NCI-H510A (cell line): ENCODE results near the gene CD2AP.
"Not testable (repeated sequence)": the region's sequence is repeated elsewhere in the genome, so short reads cannot be mapped to it uniquely, and the experiment has no call there.

Experiments
- DNase-seq: peaks from one replicate; lab custom pipeline; 2025; lab: John Stamatoyannopoulos, UW

Gene CD2AP, protein sequence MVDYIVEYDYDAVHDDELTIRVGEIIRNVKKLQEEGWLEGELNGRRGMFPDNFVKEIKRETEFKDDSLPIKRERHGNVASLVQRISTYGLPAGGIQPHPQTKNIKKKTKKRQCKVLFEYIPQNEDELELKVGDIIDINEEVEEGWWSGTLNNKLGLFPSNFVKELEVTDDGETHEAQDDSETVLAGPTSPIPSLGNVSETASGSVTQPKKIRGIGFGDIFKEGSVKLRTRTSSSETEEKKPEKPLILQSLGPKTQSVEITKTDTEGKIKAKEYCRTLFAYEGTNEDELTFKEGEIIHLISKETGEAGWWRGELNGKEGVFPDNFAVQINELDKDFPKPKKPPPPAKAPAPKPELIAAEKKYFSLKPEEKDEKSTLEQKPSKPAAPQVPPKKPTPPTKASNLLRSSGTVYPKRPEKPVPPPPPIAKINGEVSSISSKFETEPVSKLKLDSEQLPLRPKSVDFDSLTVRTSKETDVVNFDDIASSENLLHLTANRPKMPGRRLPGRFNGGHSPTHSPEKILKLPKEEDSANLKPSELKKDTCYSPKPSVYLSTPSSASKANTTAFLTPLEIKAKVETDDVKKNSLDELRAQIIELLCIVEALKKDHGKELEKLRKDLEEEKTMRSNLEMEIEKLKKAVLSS

GRCh38 chr6:47477497-47478232 is at the start of gene CD2AP:
TSS of gene CD2AP (plus strand) at chr6:47477789. CDS start at chr6:47478245, 456 bp downstream.
- peak; percentile 95 for DNase-seq

DNA sequence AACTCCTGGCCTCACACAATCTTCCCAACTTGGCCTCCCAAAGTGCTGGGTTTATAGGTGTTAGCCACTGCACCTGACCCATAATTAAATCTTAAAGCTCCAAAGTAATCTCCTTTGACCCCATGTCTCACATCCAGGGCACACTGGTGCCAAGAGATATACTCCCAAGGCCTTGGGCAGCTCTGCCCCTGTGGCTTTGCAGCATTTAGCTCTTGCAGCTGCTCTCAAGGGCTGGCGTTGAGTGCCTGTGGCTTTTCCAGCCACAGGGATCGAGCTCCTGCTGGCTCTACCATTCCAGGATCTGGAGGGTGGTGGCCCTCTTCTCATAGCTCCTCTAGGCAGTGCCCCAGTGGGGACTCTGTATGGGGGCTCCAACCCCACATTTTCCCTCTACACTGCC is 49.3 kb upstream of the CD2AP start:
- no peak for DNase-seq

DNA sequence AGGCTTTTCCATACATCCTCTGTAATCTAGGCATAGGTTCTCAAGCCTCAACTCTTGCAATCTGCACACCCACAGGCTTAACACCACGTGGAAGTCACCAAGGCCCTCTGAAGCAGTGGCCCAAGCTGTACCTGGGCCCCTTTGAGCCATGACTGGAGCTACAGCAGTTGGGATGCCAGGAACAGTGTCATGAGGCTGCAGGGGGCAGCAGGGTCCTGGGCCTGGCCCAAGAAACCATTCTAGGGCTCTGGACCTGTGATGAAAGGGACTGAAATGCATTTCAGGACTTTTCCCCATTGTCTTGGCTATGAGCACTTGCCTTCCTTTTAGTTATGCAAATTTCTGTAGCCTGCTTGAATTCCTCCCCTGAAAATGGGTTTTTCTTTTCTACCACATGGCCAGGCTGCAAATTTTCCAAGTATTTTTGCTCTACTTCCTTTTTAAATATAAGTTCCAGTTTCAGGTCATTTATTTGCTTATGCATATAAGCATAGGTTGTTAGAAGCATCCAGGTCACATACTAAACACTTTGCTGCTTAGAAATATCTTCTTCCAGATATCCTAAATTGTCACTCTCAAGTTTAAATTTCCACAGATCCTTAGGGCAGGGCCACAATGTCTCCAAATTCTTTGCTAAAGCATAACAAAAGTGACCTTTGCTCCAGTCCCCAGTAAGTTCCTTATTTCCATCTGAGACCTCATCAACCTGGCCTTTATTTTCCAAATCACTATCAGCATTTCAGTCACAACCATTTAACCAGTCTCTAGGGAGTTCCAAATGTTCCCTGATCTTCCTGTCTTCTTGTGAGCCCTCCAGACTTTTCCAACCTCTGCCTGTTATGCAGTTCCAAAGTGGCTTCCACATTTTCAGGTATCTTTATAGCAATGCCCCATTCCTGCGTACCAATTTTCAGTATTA is 48.6 kb upstream of the CD2AP start:
- DNase-seq: no peak

DNA sequence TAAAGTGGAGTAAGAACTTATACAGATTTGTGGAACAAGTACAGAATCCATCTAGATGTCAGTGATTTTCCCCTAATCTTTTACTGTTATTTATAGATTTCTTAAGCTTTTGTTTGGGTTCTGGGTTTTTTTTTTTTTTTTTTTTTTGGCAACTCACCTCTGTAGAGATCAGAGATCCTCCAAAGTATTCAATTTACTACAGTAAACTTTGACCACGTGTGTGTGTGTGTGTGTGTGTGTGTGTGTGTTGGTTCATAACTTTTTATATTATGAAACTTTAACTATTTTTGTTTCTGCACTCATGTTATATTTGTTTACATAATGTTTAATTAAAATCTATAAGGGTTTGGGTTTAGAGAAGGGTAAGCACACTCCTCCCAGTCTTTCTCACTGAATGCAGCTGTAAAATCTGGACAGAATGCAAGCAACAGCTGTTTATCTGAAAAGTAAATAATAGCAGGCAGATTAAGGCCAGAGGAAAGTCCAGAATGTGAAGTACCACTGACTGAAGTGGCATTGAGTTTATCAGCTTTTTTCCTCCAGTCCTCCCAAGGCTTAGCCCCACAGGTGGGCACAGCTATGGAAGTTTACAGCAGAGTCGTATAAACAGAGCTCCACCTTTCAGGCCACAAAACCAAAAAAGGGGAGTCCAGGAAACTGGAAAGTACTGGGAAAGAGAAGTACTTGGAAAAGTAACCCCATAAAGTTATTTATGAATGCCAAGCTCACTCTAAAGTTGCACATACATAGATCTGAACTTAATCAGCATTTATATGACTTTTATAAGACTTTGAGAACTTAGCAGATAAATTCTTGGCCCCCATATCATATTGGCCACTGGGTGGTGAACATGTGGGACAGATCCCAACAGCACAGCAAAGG is 43.0 kb upstream of the CD2AP start:
- no peak for DNase-seq

DNA sequence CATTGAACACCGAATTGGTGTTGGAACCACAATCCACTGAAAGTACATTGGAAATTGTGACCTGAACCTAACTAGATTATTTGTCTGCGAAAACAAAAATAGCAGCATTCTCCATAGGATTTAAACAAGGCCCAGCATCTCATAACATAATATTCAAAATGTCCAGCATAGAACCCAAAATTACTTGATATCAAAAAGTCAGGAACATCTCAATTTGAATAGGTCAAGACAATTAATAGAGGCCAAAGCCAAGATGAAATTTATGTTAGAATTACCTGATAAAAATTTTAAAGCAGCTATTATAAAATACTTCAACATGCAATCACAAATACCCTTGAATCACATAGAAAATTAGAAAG is 42.4 kb upstream of the CD2AP start:
- DNase-seq: no peak

DNA sequence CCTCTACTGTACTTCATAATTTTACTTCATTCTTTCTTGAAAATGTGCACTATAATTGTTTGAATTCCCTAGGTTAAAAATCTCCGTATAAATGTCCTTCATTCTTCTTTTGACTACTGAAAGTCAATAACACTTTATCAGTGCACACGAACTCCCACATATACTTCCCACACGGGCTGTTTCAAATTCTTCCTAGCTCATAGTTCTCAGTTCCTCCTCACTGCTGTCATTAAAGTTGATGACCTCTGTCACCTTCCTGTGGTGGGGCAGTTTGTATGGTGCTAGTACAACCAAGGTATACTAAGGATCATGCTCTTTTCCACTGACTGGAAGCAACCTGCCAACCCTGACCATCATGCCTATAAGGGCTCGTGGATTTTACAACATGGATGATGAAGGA is 40.0 kb upstream of the CD2AP start:
- no peak for DNase-seq

GRCh38 chr6:47438481-47439347 is 38.9 kb upstream of the CD2AP start:
- DNase-seq: no peak

DNA sequence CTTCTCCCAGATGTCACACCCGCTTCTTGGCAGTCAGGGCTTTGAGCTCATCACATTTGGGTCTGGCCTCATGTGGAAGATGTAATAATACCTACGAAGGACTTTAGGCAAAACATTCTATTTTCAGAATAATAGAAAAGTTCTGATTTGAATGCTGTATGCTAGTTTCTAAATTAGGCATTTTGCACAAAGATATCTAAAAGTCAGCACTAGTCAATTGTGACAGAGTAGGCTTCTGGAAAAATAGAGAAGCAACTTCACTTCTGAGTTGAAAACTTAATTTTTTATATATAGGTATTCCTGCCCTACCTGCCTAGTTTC is 38.3 kb upstream of the CD2AP start:
- DNase-seq: no peak

DNA sequence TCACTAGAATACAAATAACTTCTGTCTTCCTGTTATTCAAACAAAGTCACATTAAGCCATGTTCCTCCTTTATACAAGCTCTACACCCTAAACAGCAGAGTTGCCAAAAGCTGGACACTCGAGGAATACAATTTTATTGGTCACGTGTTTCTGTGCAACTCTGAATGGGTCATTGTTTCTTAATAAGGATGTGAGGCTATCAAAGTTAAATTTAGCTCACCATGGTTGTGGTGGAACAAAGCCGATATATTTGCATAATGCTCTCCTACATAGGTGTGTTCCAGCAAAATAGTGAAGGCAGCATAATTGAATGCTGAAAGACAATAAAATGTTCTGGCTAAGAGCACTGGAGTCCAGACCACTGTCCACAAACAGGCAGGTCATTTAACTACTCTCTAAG is 36.9 kb upstream of the CD2AP start:
- DNase-seq: no peak

- DNase-seq: not testable (repeated sequence)
Observed at GRCh38 chr6:47444964-47445363, 32.6 kb upstream of the CD2AP start.

- no peak for DNase-seq
Observed at GRCh38 chr6:47446669-47447330, 30.8 kb upstream of the CD2AP start.

DNA sequence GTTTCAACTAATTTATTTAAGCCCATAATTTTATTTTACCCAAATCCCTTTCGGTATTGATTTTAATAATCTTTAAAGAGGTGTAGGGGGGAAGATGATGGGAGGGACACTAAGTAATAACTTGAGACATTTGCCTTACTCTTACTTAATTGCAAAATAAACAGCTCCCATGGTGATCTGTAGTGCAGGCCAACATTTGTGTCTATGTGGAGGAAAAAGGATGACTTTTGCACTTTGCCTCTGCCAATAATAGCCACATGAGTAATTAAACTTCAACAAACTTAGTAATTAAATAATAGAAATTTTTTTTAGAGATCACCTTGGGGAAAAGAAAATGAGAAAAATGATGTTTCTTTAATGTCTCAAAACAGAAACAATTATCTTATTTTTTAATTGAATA is 29.9 kb upstream of the CD2AP start:
- no peak for DNase-seq

- no peak for DNase-seq
Observed at GRCh38 chr6:47451162-47451561, 26.4 kb upstream of the CD2AP start.

- DNase-seq: no peak
Observed at GRCh38 chr6:47452899-47453298, 24.7 kb upstream of the CD2AP start.

GRCh38 chr6:47453372-47453936 is 24.1 kb upstream of the CD2AP start:
- no peak for DNase-seq

GRCh38 chr6:47454713-47455396 is 22.7 kb upstream of the CD2AP start:
- DNase-seq: no peak

- DNase-seq: no peak
Observed at GRCh38 chr6:47455533-47456209, 21.9 kb upstream of the CD2AP start.

DNA sequence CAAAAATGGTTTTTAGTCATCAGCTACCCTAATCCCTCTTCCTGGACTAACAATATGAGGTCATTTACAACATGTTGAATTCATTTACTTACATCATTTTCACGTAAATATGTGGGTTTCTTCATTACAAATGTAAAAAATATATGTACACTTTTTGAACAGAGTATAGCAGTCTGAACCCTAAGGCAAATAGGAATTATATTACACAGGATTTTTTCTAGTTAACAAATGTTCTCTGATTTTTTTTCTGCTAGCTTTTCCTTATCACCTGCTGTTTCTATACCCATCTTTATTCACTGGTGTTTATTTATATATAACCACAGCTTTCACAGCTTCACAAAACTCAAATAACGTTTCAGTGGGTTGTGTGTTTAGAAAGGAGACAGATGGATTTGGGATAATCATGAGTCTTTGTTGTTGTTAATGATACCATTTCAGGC is 21.0 kb upstream of the CD2AP start:
- DNase-seq: no peak
